Breast epithelium (tissue), 3 donors: ENCODE measurements around the gene CMC1.

Source experiments
- CTCF ChIP-seq, 3 donors: fragments of 450-650 bp; IDR thresholded peaks; one replicate each; pipeline ENCODE4 v1.5.1; 2016 to 2017; ENCODE audit warnings: antibody characterized with exemption in 3 of 3, mild to moderate bottlenecking in 3 of 3, moderate library complexity in 3 of 3
- POLR2A ChIP-seq: fragments of 450-650 bp; IDR thresholded peaks from one replicate; pipeline ENCODE4 v1.6.1; 2016; ENCODE audit warnings: antibody characterized with exemption, mild to moderate bottlenecking, moderate library complexity
- POLR2AphosphoS5 ChIP-seq, 3 donors: sonication (generic); formaldehyde crosslinking; IDR thresholded peaks; one replicate each; pipeline ENCODE4 v1.6.1; 2017; ENCODE audit warnings: antibody characterized with exemption in 3 of 3

- TF ChIP-seq CTCF (IDR thresholded peaks at IDR 0.05) (no peak), POLR2AphosphoS5 (IDR thresholded peaks at IDR 0.05) (no peak), POLR2A (no peak)
Observed at GRCh38 chr3:28280781-28281180, 39.4 kb downstream of the CMC1 start.
